CMK (cell line): ENCODE results near the gene UGT1A8.
"Not testable (repeated sequence)": the region's sequence is repeated elsewhere in the genome, so short reads cannot be mapped to it uniquely, and the experiment has no call there.

Experiments
- DNase-seq: peaks from one replicate; pipeline ENCODE4 v3.0.0-alpha.2; 2010; ENCODE audit warnings: low read depth

UGT1A8 gene

GRCh38 chr2:233728723-233729301, 111.4 kb downstream of the UGT1A8 start, which contains the start of gene UGT1A3:
UGT1A3 (plus strand) TSS chr2:233729042; CDS start chr2:233729127, 85 bp downstream.
- DNase-seq: no peak

- not testable (repeated sequence) for DNase-seq
Observed at GRCh38 chr2:233736868-233737653, 119.6 kb downstream of the UGT1A8 start.

DNA sequence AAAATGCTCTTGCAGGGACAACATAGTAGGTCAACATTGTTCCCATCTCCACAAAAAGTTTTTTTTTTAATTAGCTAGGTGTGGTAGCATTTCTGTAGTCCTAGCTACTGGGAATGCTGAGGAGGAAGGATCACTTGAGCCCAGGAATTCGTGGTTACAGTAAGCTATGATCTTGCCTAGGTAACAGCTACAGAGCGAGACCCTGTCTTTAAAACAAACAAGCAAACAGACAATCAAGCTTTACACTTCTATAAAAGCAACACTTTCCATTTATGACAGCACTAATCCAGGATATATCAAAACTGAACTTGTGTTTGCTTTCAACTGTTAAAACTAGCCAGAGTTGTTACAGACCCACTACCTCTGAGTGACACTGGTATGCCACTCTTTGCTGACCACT, 123.4 kb downstream of the UGT1A8 start:
- no peak for DNase-seq

DNA sequence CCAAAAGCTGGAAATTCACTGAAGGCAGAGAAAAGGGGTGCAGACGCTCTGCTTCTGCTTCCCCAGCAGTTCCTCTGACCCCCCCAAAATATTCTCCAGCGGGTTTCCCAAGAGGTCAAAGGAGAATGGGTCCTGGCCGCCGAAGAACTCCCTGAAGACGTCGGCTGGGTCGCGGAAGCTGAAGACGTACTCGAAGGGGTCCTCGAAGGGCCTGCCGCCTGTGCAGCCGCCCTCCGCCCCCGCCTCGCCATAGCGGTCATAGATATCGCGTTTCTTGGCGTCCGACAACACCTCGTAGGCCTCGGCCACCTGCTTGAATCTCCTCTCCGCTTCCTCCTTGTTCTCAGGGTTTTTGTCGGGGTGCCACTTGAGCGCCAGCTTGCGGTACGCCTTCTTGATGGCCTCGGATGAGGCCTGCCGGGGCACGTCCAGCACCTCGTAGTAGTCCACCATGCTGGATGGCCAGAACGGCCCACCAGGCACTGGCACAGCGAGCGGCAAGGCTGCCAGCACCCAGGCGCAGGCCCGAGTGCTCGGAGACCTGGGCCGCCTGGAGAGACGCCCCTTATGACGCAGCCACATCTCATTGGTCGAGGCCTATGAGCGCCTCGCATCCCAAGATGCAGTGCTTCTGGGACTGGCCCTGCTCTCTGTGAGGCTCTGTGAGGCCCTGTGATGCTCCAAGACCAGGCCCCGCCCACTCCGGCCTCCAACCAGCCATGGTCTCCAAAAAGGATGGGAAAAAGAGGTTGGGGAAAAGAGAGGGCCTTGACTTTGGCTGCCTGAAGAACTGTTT, 126.2 kb downstream of the UGT1A8 start:
- no peak for DNase-seq

DNA sequence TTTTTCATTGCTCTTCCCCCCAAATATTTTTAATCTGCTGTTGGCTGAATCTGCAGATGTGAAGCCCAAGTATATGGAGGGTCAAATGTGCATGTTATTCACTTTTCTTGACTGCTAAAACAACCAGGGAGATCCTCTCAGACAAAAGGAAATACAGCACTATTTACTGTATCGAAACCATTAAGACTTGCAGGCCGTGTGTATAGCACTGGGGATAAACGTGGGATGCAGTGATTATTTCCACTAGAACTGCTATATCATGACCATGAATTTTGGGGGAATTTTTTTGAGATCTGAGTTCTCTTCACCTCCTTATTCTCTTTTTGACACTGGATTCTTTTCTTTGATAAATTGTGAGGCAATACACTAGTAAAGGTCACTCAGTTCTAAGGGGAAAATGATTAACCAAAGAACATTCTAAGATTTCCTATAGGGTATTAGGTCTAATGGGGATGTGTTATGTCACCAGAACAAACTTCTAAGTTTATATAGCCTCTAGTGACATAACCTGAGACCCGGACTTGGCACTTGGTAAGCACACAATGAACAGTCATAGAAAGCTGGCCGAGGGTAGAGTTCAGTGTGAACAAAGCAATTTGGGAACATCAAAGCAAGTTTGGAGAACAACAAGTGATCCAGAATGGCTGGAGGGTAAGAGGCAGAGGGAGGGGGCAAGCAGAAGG, 127.8 kb downstream of the UGT1A8 start:
- no peak for DNase-seq

- not testable (repeated sequence) for DNase-seq
Observed at GRCh38 chr2:233745838-233746237, 128.4 kb downstream of the UGT1A8 start.

DNA sequence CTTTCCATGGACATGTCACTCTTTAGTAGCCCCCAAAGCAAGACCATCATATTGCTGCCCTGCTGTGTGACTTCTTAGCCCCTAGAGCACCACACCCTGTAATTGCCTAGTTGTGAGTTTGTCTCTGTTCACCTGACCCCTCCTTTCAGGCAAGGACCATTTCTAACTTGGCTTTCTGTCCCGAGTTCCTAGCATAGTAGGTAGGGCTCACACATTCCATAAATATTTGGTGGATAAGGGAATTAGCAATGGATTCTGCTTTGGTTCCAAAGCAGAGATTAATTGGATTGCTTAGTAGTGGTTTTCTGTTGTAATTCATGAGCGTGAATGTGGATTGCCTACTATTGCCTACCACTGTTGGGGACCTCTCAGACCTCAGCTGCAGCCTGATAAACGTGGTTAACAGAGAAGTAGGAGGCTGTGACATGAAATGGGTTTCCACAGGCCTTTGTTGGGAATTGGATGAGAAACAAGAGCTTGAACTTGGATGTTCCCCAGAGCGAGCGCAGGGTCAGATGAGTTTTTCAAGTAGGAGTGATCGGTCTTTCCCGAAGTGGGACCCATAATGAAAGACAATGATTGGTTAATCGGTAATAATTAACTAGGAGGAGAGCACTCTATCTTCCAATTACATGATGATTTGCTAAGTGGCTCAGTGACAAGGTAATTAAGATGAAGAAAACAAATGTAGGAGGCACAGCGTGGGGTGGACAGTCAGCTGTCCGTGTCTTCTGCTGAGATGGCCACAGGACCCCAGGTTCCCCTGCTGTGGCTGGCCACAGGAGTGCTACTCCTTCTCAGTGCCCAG, 129.2 kb downstream of the UGT1A8 start:
- no peak for DNase-seq

DNA sequence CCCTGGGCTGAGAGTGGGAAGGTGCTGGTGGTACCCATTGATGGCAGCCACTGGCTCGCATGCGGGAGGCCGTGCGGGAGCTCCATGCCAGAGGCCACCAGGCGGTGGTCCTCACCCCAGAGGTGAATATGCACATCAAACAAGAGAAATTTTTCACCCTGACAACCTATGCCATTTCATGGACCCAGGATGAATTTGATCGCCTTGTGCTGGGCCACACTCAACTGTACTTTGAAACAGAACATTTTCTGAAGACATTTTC, 129.8 kb downstream of the UGT1A8 start:
- no peak for DNase-seq

DNA sequence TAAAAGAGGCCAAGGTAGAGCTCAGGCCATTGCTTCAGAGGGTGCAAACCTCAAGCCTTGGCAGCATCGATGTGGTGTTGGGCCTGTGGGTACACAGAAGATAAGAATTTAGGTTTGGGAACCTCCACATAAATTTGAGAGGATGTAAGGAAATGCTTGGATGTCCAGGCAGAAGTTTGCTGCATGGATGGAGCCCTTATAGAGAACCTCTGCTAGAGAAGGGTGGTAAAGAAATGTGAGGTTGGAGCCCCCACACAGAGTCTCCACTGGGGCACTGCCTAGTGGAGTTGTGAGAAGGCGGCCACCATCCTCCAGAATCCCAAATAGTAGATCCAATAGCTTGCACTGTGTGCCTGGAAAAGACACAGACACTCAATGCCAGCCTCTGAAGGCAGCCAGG, 133.3 kb downstream of the UGT1A8 start:
- not testable (repeated sequence) for DNase-seq

- not testable (repeated sequence) for DNase-seq
Observed at GRCh38 chr2:233751212-233752009, 134.0 kb downstream of the UGT1A8 start.

GRCh38 chr2:233754872-233755611, 137.6 kb downstream of the UGT1A8 start:
- no peak for DNase-seq

DNA sequence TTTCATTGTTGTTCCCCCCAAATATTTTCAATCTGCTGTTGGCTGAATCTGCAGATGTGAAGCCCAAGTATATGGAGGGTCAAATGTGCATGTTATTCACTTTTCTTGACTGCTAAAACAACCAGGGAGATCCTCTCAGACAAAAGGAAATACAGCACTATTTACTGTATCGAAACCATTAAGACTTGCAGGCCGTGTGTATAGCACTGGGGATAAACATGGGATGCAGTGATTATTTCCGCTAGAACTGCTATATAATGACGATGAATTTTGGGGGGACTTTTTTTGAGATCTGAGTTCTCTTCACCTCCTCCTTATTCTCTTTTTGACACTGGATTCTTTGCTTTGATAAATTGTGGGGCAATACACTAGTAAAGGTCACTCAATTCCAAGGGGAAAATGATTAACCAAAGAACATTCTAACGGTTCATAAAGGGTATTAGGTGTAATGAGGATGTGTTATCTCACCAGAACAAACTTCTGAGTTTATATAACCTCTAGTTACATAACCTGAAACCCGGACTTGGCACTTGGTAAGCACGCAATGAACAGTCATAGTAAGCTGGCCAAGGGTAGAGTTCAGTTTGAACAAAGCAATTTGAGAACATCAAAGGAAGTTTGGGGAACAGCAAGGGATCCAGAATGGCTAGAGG, 139.1 kb downstream of the UGT1A8 start:
- no peak for DNase-seq

GRCh38 chr2:233758141-233758540, 140.7 kb downstream of the UGT1A8 start:
- DNase-seq: no peak

DNA sequence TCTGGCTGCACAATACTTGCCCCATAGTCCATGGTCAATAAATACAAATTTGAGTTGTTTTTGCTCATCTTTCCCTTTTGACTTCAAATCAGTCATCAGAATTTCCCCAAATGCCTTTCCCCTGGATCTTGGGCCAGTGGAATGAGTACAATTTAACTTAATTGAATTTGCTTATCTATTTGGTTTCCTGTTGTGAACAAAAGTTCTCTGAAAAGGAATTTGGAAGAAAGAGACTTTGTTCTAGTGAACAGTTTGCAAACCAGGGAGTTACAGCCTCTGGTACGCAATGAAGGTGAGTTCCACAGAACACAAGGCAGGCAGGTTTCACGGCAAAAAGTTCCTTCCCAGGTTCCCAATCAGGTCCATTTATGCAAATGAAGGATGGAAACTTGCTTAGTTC, 141.4 kb downstream of the UGT1A8 start:
- DNase-seq: no peak

DNA sequence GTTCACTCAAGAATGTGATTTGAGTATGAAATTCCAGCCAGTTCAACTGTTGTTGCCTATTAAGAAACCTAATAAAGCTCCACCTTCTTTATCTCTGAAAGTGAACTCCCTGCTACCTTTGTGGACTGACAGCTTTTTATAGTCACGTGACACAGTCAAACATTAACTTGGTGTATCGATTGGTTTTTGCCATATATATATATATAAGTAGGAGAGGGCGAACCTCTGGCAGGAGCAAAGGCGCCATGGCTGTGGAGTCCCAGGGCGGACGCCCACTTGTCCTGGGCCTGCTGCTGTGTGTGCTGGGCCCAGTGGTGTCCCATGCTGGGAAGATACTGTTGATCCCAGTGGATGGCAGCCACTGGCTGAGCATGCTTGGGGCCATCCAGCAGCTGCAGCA, 142.6 kb downstream of the UGT1A8 start, which contains the start of gene UGT1A1:
Gene UGT1A1 (plus strand): TSS at position 228 of the 400 bp plus-strand sequence. CDS start 18 bp downstream, at position 246.
- DNase-seq: no peak

GRCh38 chr2:233761040-233761769, 143.8 kb downstream of the UGT1A8 start:
- DNase-seq: no peak

DNA sequence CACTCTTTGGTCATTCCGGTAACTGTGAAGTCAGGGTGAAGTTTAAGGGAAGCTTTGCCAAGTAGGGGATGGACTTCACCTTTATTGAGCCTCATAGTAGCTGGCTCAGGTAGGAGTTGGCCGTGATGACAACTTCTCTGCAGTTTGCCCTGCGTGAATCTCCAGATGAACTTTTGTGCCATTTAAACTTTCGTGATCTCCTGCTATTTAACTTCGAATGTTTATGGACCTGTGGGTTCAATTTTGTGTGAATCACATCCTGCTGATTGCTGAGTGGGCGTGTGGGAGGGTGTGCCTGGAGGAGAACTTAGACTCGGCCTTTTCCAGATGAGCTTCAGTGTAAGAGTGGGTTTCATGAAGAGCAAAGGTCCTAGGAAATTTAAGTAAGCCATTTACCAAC, 146.8 kb downstream of the UGT1A8 start:
- DNase-seq: no peak

- no peak for DNase-seq
Observed at GRCh38 chr2:233764761-233765160, 147.3 kb downstream of the UGT1A8 start.

GRCh38 chr2:233766416-233766815, 149.0 kb downstream of the UGT1A8 start:
- no peak for DNase-seq
